ENCODE data around the gene ARID1B. TPM values are rescaled to one million over a fixed set of nuclear protein-coding genes. Genes with fewer than 3 reads are reported as not detected.

Gene ARID1B
- total RNA-seq, 1 donor from 2014 or later, result 43.4 TPM

DNA sequence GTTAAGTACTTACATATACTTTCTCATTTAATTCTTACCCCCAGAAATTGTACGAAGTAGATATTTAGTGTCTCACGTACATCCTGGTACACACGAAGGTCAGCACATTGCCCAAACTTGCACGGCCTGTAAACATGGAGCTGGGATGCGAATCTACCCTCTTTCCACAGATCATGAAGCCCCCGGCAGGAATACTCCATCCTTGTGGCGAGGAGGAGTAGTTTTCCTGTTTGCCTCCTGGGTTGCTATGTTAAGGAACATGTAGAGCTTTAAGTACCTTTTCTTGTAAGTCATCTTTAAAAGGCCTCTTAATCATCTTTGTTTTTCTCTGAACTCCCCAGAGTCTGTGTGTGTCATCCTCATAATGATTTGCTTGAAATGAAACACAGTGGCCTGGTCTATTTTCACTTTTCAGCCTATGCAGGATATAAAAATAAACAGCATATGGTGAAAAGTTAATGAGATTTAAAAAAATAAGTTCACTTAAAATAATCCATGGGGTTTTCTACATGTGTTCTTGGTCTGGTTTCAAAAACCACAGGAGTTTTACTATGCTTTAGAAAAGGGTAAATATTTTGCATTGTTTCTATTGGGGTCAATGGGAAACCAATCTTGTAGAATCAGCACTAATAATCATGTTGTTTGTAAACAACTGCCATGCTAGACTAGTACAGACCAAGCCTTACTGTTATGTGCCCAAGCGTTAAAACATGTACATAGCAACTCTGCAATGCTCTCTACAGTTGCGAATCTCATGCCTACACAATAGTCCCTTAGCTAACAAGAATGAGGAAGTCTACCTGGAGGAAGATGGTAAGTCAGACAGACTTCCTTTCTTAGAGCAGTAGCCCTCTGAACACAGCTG is 9.3 kb upstream of the ARID1B start:
- intact Hi-C loops (cut with micrococcal nuclease), result no loop called here
- no peak for DNase-seq
- Histone ChIP-seq H3K4me1 (no peaks in the 10 kb centered on the region), H3K27ac (replicated peaks) (no peak overlapping the region), H3K9me3 (replicated peaks) (no peaks in the 10 kb centered on the region), H3K36me3 (no peaks in the 10 kb centered on the region), H3K4me3 (no peak overlapping the region), H3K27me3 (ENCODE audit: low read depth) (no peaks in the 10 kb centered on the region)
- TF ChIP-seq, protein P1, sequence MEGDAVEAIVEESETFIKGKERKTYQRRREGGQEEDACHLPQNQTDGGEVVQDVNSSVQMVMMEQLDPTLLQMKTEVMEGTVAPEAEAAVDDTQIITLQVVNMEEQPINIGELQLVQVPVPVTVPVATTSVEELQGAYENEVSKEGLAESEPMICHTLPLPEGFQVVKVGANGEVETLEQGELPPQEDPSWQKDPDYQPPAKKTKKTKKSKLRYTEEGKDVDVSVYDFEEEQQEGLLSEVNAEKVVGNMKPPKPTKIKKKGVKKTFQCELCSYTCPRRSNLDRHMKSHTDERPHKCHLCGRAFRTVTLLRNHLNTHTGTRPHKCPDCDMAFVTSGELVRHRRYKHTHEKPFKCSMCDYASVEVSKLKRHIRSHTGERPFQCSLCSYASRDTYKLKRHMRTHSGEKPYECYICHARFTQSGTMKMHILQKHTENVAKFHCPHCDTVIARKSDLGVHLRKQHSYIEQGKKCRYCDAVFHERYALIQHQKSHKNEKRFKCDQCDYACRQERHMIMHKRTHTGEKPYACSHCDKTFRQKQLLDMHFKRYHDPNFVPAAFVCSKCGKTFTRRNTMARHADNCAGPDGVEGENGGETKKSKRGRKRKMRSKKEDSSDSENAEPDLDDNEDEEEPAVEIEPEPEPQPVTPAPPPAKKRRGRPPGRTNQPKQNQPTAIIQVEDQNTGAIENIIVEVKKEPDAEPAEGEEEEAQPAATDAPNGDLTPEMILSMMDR (IDR thresholded peaks at IDR 0.05; ENCODE audit: borderline replicate concordance), result no peak

DNA sequence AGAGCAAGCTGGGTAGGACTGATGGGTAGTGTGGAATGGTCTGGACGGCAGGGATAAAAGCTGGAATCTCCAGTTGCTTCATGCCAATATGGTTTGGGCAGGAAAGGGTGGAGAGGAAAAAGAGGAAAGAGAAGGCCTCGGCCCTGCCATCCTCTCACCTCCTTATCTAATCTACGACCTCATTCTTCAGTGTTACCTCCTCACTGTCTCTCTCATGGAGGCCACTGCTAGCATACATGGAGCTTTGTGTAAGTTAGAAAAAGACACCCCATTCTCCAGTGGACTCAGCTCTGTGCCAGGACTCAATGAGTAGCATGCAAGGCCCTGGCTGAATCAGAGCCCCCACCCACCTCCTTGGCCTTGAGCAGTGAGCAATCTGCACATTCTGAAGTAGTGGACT is 6.1 kb upstream of the ARID1B start:
- Histone ChIP-seq H3K36me3 (no peaks in the 10 kb centered on the region), H3K4me1 (peaks cover 17% of the 10 kb centered on the region), H3K4me3 (no peak overlapping the region), H3K27me3 (ENCODE audit: low read depth) (no peaks in the 10 kb centered on the region), H3K27ac (replicated peaks) (no peak overlapping the region), H3K9me3 (replicated peaks) (no peaks in the 10 kb centered on the region)
- intact Hi-C loops (cut with micrococcal nuclease), result loop anchor here (10.0 kb wide), 1 partner anchor 206 kb away; no protein-coding TSS in a partner anchor
- DNase-seq, result no peak
- TF ChIP-seq, protein P1 (IDR thresholded peaks at IDR 0.05; ENCODE audit: borderline replicate concordance), result no peak

DNA sequence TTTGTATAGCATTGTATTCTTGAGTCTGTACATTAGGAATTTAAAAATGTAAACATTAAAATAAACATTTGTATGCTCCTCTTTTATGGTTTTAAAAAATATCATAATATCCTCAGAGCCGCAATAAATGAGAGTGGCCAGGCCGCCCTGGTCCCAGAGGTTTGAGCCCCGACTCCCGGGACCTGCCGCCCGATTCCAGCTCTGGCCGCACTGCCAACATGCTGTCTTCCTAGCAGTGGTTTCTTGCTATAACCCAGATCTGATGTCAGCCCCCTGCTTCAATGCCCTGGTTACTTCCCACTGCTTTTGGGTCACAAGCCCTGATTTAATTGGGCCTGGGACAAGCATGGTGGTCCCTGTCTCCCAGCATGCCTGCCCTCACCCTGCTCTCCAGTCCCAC is 5.4 kb upstream of the ARID1B start:
- no peaks in the 10 kb centered on the region for H3K36me3 ChIP-seq
- H3K9me3 ChIP-seq (replicated peaks), result no peaks in the 10 kb centered on the region
- no peak overlapping the region for H3K27ac ChIP-seq (replicated peaks)
- H3K27me3 ChIP-seq (ENCODE audit: low read depth), result no peaks in the 10 kb centered on the region
- TF ChIP-seq, protein P1 (IDR thresholded peaks at IDR 0.05; ENCODE audit: borderline replicate concordance), result no peak
- no peak overlapping the region for H3K4me3 ChIP-seq
- H3K4me1 ChIP-seq, result peaks cover 24% of the 10 kb centered on the region
- no peak for DNase-seq
- intact Hi-C loops (cut with micrococcal nuclease), result loop anchor here (10.0 kb wide), 1 partner anchor 207 kb away; no protein-coding TSS in a partner anchor

DNA sequence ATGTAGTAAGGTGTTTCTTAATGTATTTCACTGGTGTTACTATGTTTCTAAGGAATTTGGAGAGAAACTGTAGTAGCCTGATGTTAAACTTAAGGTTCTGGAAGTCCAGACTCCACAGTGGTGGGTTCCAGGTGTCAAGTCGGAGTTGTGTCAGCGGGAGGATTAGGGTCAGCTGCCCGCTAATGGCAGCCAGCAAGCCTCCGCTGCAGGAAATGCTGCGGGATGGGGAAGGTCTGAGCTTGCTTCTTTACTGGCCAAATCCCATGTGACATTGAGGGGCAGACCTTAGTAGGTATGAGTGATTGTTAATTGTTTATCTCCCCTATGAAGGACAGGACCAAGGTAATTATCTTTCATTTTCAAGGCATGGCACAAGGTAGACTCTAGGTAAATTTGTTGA is 3.7 kb upstream of the ARID1B start:
- H3K4me1 ChIP-seq, result peaks cover 25% of the 10 kb centered on the region
- intact Hi-C loops (cut with micrococcal nuclease), result loop anchor here (10.0 kb wide), 1 partner anchor 209 kb away; no protein-coding TSS in a partner anchor
- peak overlapping the region; percentile 18 for H3K4me3 ChIP-seq
- no peaks in the 10 kb centered on the region for H3K27me3 ChIP-seq (ENCODE audit: low read depth)
- TF ChIP-seq, protein P1 (IDR thresholded peaks at IDR 0.05; ENCODE audit: borderline replicate concordance), result no peak
- H3K36me3 ChIP-seq, result no peaks in the 10 kb centered on the region
- H3K9me3 ChIP-seq (replicated peaks), result no peaks in the 10 kb centered on the region
- DNase-seq, result no peak
- peak overlapping the region; percentile 98 for H3K27ac ChIP-seq (replicated peaks)

DNA sequence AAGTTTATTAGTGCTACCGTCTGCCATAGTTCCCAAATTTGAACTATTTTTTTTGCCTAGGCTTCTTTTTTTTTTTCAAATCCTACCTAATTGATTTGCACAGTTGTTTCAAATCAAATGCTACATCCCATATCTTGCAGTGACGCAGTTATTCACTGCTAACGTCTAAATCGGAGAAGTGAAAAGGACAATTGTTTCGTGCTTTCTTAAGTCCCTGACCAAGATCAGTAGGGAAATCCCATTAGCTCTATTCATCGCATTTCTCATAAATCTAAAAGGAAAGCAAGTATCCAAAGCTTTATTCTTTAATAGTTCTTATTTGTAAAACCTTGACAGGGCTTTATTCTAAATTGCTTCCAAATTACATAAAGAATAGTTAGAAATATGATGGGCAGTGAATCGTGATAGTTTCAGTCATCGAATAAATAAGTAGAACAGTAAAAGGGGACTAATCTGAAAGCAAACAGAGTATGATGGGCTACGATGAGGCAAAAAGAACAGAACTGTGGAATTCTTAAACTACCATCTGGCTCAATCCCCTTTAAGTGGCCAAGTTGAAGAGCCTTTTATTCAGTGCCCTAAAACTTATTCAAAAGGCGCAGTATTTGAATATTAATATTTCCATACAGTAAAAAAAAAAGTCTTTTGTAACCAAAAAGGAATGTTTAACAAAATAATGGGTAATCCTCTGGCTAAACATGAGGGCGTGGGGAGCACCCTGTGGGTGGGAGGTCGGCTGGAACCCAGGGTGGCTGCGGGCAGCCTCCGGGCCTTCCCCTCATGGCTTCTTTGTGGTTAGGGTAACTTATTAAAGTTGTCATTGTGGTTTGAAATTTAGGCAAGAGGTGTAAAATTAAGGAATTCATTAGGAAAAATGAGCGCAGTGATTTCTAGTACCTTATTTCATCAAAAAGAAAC is 3.0 kb upstream of the ARID1B start:
- H3K27me3 ChIP-seq (ENCODE audit: low read depth), result no peaks in the 10 kb centered on the region
- H3K36me3 ChIP-seq, result no peaks in the 10 kb centered on the region
- H3K4me1 ChIP-seq, result peaks cover 25% of the 10 kb centered on the region
- no peaks in the 10 kb centered on the region for H3K9me3 ChIP-seq (replicated peaks)
- TF ChIP-seq, protein P1 (IDR thresholded peaks at IDR 0.05; ENCODE audit: borderline replicate concordance), result no peak
- DNase-seq, result no peak
- intact Hi-C loops (cut with micrococcal nuclease), result loop anchor here (10.0 kb wide), 1 partner anchor 209 kb away; no protein-coding TSS in a partner anchor
- peak overlapping the region; percentile 18 for H3K4me3 ChIP-seq
- peak overlapping the region; percentile 98 for H3K27ac ChIP-seq (replicated peaks)
